Fibroblast of mammary gland (primary cell): Measurements from ENCODE around the gene ARMC2.
"Not testable (repeated sequence)": the region's sequence is repeated elsewhere in the genome, so short reads cannot be mapped to it uniquely, and the experiment has no call there.

Experiments
- DNase-seq: peaks from one replicate; pipeline ENCODE4 v3.0.0-alpha.2; 2010; ENCODE audit warnings: low read depth
- H3K4me3 ChIP-seq: 2 replicates; pipeline ENCODE4 v1.5.1; 2011; ENCODE audit warnings: low read depth, mild to moderate bottlenecking, low read length, moderate library complexity; ENCODE audit not compliant: control insufficient read depth
- CTCF ChIP-seq: conservative IDR thresholded peaks from 2 replicates; pipeline ENCODE4 v1.5.1; 2011; ENCODE audit warnings: low read depth, low read length, inconsistent platforms; ENCODE audit not compliant: control insufficient read depth, insufficient read depth

ARMC2 gene

GRCh38 chr6:108875161-108875555 lies 26.9 kb downstream of the ARMC2 start:
- DNase-seq = no peak
- no peak overlapping the region for H3K4me3 ChIP-seq
- TF ChIP-seq CTCF = no peak

- H3K4me3 ChIP-seq = no peak overlapping the region
- peak; percentile 93 for DNase-seq
These were observed 29.0 kb downstream of the ARMC2 start for GRCh38 chr6:108877046-108877751.

GRCh38 chr6:108878942-108879341 lies 30.7 kb downstream of the ARMC2 start:
- DNase-seq = no peak
- H3K4me3 ChIP-seq = no peak overlapping the region
- TF ChIP-seq CTCF = no peak

More at GRCh38 chr6:108877046-108877751, 29.0 kb downstream of the ARMC2 start:
- no peak for TF ChIP-seq CTCF

GRCh38 chr6:108883172-108883571 lies 35.0 kb downstream of the ARMC2 start:
- no peak for DNase-seq
- H3K4me3 ChIP-seq = no peak overlapping the region
- TF ChIP-seq CTCF = no peak

GRCh38 chr6:108884211-108885059 lies 36.2 kb downstream of the ARMC2 start:
- no peak for TF ChIP-seq CTCF
- no peak for DNase-seq
- no peak overlapping the region for H3K4me3 ChIP-seq

- DNase-seq = peak; percentile 56
- TF ChIP-seq CTCF = no peak
- no peak overlapping the region for H3K4me3 ChIP-seq
These were observed 39.8 kb downstream of the ARMC2 start for GRCh38 chr6:108888052-108888451.

- no peak for TF ChIP-seq CTCF
- DNase-seq = no peak
- no peak overlapping the region for H3K4me3 ChIP-seq
These were observed 40.5 kb downstream of the ARMC2 start for GRCh38 chr6:108888745-108889144.

GRCh38 chr6:108890898-108891297 lies 42.7 kb downstream of the ARMC2 start:
- DNase-seq, H3K4me3 ChIP-seq: not testable (repeated sequence)
